Kidney epithelial cell (primary cell): ENCODE results near the gene GRIK1. TPM values are rescaled to one million over a fixed set of nuclear protein-coding genes. Genes with fewer than 3 reads are reported as not detected.
"Not testable (repeated sequence)": the region's sequence is repeated elsewhere in the genome, so short reads cannot be mapped to it uniquely, and the experiment has no call there.

Experiments
- DNase-seq: peaks from one replicate; pipeline ENCODE4 v3.0.0-alpha.2; 2010; ENCODE audit warnings: low read depth
- H3K27me3 ChIP-seq: 2 replicates; pipeline ENCODE4 v1.6.0; 2011; ENCODE audit warnings: low read length; ENCODE audit not compliant: control insufficient read depth, insufficient read depth
- H3K36me3 ChIP-seq: 2 replicates; pipeline ENCODE4 v1.5.1; 2011; ENCODE audit warnings: low read length; ENCODE audit not compliant: control insufficient read depth, insufficient read depth
- H3K4me3 ChIP-seq: 2 replicates; pipeline ENCODE4 v1.5.1; 2011; ENCODE audit warnings: low read depth, mild to moderate bottlenecking, control low read depth, low read length
- CTCF ChIP-seq: IDR thresholded peaks from 2 replicates; pipeline ENCODE4 v1.5.1; 2011; ENCODE audit warnings: mild to moderate bottlenecking, moderate library complexity, low read length, control low read depth, inconsistent platforms; ENCODE audit not compliant: insufficient read depth, poor library complexity, severe bottlenecking
- total RNA-seq: library from RNA; depleted of rRNA; stranded (reverse); fragments of >200 nt; gene quantifications from 2 replicates; pipeline ENCODE4 v1.2.3, GENCODE V29; 2015

GRIK1 gene
- total RNA-seq, 1 donor from 2014 or later: not detected

- Histone ChIP-seq H3K27me3 (no peaks in the 10 kb centered on the region), H3K4me3 (no peak overlapping the region), H3K36me3 (no peaks in the 10 kb centered on the region)
- DNase-seq: no peak
- TF ChIP-seq CTCF: no peak
Observed at GRCh38 chr21:29973258-29973657, 33.5 kb upstream of the GRIK1 start.

GRCh38 chr21:29961291-29962027 is 21.7 kb upstream of the GRIK1 start:
- H3K36me3 ChIP-seq: no peaks in the 10 kb centered on the region
- H3K27me3 ChIP-seq: no peaks in the 10 kb centered on the region
- DNase-seq: no peak
- TF ChIP-seq CTCF: no peak
- H3K4me3 ChIP-seq: no peak overlapping the region

- Histone ChIP-seq H3K4me3 (no peak overlapping the region), H3K27me3 (no peaks in the 10 kb centered on the region), H3K36me3 (no peaks in the 10 kb centered on the region)
- no peak for DNase-seq
- no peak for TF ChIP-seq CTCF
Observed at GRCh38 chr21:29958551-29958950, 18.8 kb upstream of the GRIK1 start.

- H3K36me3 ChIP-seq, H3K27me3 ChIP-seq, DNase-seq: not testable (repeated sequence)
Observed at GRCh38 chr21:29958035-29958434, 18.2 kb upstream of the GRIK1 start.

GRCh38 chr21:29953690-29954089 is 13.9 kb upstream of the GRIK1 start:
- Histone ChIP-seq H3K27me3 (no peaks in the 10 kb centered on the region), H3K36me3 (no peaks in the 10 kb centered on the region), H3K4me3 (no peak overlapping the region)
- no peak for TF ChIP-seq CTCF
- DNase-seq: no peak

More at GRCh38 chr21:29958035-29958434, 18.2 kb upstream of the GRIK1 start:
- H3K4me3 ChIP-seq: not testable (repeated sequence)

GRCh38 chr21:29953072-29953471 is 13.3 kb upstream of the GRIK1 start:
- H3K27me3 ChIP-seq: no peaks in the 10 kb centered on the region
- H3K4me3 ChIP-seq: no peak overlapping the region
- DNase-seq: no peak
- no peak for TF ChIP-seq CTCF
- no peaks in the 10 kb centered on the region for H3K36me3 ChIP-seq
